ENCODE data around the gene ATP8A1. TPM values are rescaled to one million over a fixed set of nuclear protein-coding genes. Genes with fewer than 3 reads are reported as not detected.

The ATP8A1 gene
- total RNA-seq, 2 donors from 2014 or later: 15.2 to 24.7 TPM

DNA sequence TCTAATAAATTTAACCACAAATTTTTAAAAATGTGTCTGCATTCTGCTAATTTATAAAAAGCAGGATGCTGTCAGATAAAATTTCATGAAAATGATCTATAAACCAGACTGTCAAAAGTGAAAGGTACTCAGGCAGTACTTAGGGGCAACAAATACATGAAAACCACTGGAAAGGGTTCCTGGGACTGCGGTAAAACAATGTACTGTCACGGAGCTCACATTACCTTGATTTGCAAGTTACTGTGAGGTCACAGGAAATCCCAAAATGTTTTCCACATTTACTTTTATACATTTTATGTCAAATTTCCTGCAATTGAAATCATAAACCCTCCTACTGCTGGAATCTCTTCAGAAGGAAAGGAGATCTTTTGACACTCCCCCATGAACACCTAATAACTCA, 214.3 kb downstream of the ATP8A1 start:
- no peak overlapping the region for H3K27ac ChIP-seq
- DNase-seq (ENCODE audit: low spot score) (no peak), ATAC-seq (ENCODE audit: insufficient number of reproducible peaks, low FRiP score, low read depth) (no peak)
- H3K27me3 ChIP-seq (replicated peaks; ENCODE audit: insufficient read depth): no peaks in the 10 kb centered on the region
- no peak overlapping the region for H3K4me3 ChIP-seq
- H3K36me3 ChIP-seq: no peaks in the 10 kb centered on the region
- no peaks in the 10 kb centered on the region for H3K9me3 ChIP-seq
- no peak for TF ChIP-seq CTCF (IDR thresholded peaks at IDR 0.05)
- no peaks in the 10 kb centered on the region for H3K4me1 ChIP-seq (ENCODE audit: control insufficient read depth in 1 of 2, low read depth in 2 of 2)

GRCh38 chr4:42440083-42440482, 216.8 kb downstream of the ATP8A1 start:
- TF ChIP-seq CTCF (IDR thresholded peaks at IDR 0.05): no peak
- DNase-seq (ENCODE audit: low spot score): no peak
- H3K36me3 ChIP-seq: no peaks in the 10 kb centered on the region
- no peaks in the 10 kb centered on the region for H3K9me3 ChIP-seq
- H3K4me1 ChIP-seq (ENCODE audit: control insufficient read depth in 1 of 2, low read depth in 2 of 2): no peaks in the 10 kb centered on the region
- ATAC-seq (ENCODE audit: insufficient number of reproducible peaks, low FRiP score, low read depth): no peak
- no peak overlapping the region for H3K4me3 ChIP-seq
- no peak overlapping the region for H3K27ac ChIP-seq
- no peaks in the 10 kb centered on the region for H3K27me3 ChIP-seq (replicated peaks; ENCODE audit: insufficient read depth)

DNA sequence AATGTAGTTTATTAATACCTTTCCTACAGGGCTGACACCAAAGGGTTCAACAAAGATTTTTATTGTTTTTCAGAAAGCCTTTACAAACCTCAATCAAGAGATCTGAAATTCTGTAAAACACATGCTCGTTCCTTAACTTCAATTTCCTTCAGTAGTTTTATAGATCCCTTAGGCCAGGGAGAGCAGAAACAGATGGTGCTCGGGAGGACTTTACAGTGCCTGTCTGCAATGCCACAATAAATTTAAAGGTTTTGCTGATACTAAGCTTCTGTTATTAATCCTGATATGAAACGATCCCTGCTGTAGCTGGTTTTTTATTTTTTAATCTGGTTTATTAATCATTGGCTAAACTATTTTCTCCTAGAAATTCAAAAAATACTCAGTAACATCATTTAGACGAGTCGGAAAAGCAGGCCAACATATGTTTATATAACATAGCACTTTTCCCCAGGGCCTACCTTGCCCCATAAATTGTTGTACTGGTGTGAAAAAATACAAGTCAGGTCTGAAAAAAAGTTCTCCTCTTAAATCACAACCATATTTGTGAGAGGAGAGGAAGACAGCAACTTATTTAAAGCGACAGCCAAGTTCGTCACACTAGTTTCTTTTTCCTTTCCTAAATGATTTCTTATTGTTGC, 219.9 kb downstream of the ATP8A1 start:
- Histone ChIP-seq H3K27me3 (replicated peaks; ENCODE audit: insufficient read depth) (no peaks in the 10 kb centered on the region), H3K27ac (no peak overlapping the region), H3K4me3 (no peak overlapping the region), H3K9me3 (no peaks in the 10 kb centered on the region), H3K4me1 (ENCODE audit: control insufficient read depth in 1 of 2, low read depth in 2 of 2) (no peaks in the 10 kb centered on the region), H3K36me3 (no peaks in the 10 kb centered on the region)
- DNase-seq (ENCODE audit: low spot score) (no peak), ATAC-seq (ENCODE audit: insufficient number of reproducible peaks, low FRiP score, low read depth) (no peak)
- TF ChIP-seq CTCF (IDR thresholded peaks at IDR 0.05): no peak

DNA sequence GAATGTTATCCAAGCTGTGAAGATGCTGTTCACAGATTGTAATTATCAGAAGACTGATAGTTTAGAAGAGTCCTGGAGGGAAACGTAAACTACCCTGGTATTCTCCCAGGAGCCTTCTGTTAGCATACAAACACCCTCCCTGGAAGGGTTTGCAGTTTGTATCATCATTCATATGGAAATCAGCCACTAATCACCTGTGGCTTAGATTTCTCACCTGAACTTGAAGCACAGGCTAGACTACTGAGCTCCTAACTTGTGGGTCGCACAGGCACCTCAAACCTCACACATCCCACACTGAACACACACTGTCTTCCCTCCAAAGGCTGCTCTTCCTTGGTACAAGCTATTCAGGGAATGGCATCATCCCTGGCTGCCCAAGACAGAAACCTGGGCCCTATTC, 228.9 kb downstream of the ATP8A1 start:
- DNase-seq (ENCODE audit: low spot score) (no peak), ATAC-seq (ENCODE audit: insufficient number of reproducible peaks, low FRiP score, low read depth) (no peak)
- H3K4me3 ChIP-seq: no peak overlapping the region
- TF ChIP-seq CTCF (IDR thresholded peaks at IDR 0.05): no peak
- H3K36me3 ChIP-seq: no peaks in the 10 kb centered on the region
- no peak overlapping the region for H3K27ac ChIP-seq
- H3K9me3 ChIP-seq: no peaks in the 10 kb centered on the region
- H3K4me1 ChIP-seq (ENCODE audit: control insufficient read depth in 1 of 2, low read depth in 2 of 2): no peaks in the 10 kb centered on the region
- no peaks in the 10 kb centered on the region for H3K27me3 ChIP-seq (replicated peaks; ENCODE audit: insufficient read depth)

GRCh38 chr4:42425146-42426065, 231.5 kb downstream of the ATP8A1 start:
- Histone ChIP-seq H3K4me1 (ENCODE audit: control insufficient read depth in 1 of 2, low read depth in 2 of 2) (no peaks in the 10 kb centered on the region), H3K36me3 (no peaks in the 10 kb centered on the region), H3K27ac (no peak overlapping the region), H3K9me3 (no peaks in the 10 kb centered on the region), H3K4me3 (no peak overlapping the region), H3K27me3 (replicated peaks; ENCODE audit: insufficient read depth) (no peaks in the 10 kb centered on the region)
- no peak for DNase-seq (ENCODE audit: low spot score)
- no peak for TF ChIP-seq CTCF (IDR thresholded peaks at IDR 0.05)
- ATAC-seq (ENCODE audit: insufficient number of reproducible peaks, low FRiP score, low read depth): no peak

Data from thoracic aorta (tissue), 2 donors.